Measurements from ENCODE around the gene STON2.

Gene STON2

GRCh38 chr14:81416981-81417380 is 16.9 kb upstream of the STON2 start:
- no peak overlapping the region for H3K27ac ChIP-seq (ENCODE audit: low read length)
- H3K4me1 ChIP-seq (ENCODE audit: control insufficient read depth in 1 of 2, insufficient read depth in 2 of 2, low read length in 2 of 2) = no peaks in the 10 kb centered on the region
- no peaks in the 10 kb centered on the region for H3K27me3 ChIP-seq (ENCODE audit: low read depth, low read length)

GRCh38 chr14:81416194-81416952 is 16.2 kb upstream of the STON2 start:
- Histone ChIP-seq H3K36me3 (ENCODE audit: control insufficient read depth in 1 of 2, insufficient read depth in 2 of 2, low read length in 2 of 2) (no peaks in the 10 kb centered on the region), H3K27me3 (ENCODE audit: low read depth, low read length) (no peaks in the 10 kb centered on the region), H3K4me1 (ENCODE audit: control insufficient read depth in 1 of 2, insufficient read depth in 2 of 2, low read length in 2 of 2) (no peaks in the 10 kb centered on the region), H3K4me3 (ENCODE audit: low read depth in 1 of 2, low read length in 2 of 2) (no peak overlapping the region), H3K9me3 (ENCODE audit: control insufficient read depth in 1 of 2, low read length in 2 of 2) (no peaks in the 10 kb centered on the region), H3K27ac (ENCODE audit: low read length) (no peak overlapping the region)

More at GRCh38 chr14:81416981-81417380, 16.9 kb upstream of the STON2 start:
- Histone ChIP-seq H3K36me3 (ENCODE audit: control insufficient read depth in 1 of 2, insufficient read depth in 2 of 2, low read length in 2 of 2) (no peaks in the 10 kb centered on the region), H3K9me3 (ENCODE audit: control insufficient read depth in 1 of 2, low read length in 2 of 2) (no peaks in the 10 kb centered on the region), H3K4me3 (ENCODE audit: low read depth in 1 of 2, low read length in 2 of 2) (no peak overlapping the region)

GRCh38 chr14:81415781-81416180 is 15.7 kb upstream of the STON2 start:
- Histone ChIP-seq H3K9me3 (ENCODE audit: control insufficient read depth in 1 of 2, low read length in 2 of 2) (no peaks in the 10 kb centered on the region), H3K27me3 (ENCODE audit: low read depth, low read length) (no peaks in the 10 kb centered on the region), H3K27ac (ENCODE audit: low read length) (no peak overlapping the region), H3K4me3 (ENCODE audit: low read depth in 1 of 2, low read length in 2 of 2) (no peak overlapping the region), H3K4me1 (ENCODE audit: control insufficient read depth in 1 of 2, insufficient read depth in 2 of 2, low read length in 2 of 2) (no peaks in the 10 kb centered on the region), H3K36me3 (ENCODE audit: control insufficient read depth in 1 of 2, insufficient read depth in 2 of 2, low read length in 2 of 2) (no peaks in the 10 kb centered on the region)

- Histone ChIP-seq H3K36me3 (ENCODE audit: control insufficient read depth in 1 of 2, insufficient read depth in 2 of 2, low read length in 2 of 2) (no peaks in the 10 kb centered on the region), H3K27ac (ENCODE audit: low read length) (no peak overlapping the region), H3K9me3 (ENCODE audit: control insufficient read depth in 1 of 2, low read length in 2 of 2) (no peaks in the 10 kb centered on the region), H3K27me3 (ENCODE audit: low read depth, low read length) (no peaks in the 10 kb centered on the region), H3K4me1 (ENCODE audit: control insufficient read depth in 1 of 2, insufficient read depth in 2 of 2, low read length in 2 of 2) (no peaks in the 10 kb centered on the region), H3K4me3 (ENCODE audit: low read depth in 1 of 2, low read length in 2 of 2) (no peak overlapping the region)
Observed at GRCh38 chr14:81414123-81414522, 14.0 kb upstream of the STON2 start.

- Histone ChIP-seq H3K27ac (ENCODE audit: low read length) (no peak overlapping the region), H3K9me3 (ENCODE audit: control insufficient read depth in 1 of 2, low read length in 2 of 2) (no peaks in the 10 kb centered on the region), H3K4me3 (ENCODE audit: low read depth in 1 of 2, low read length in 2 of 2) (no peak overlapping the region), H3K4me1 (ENCODE audit: control insufficient read depth in 1 of 2, insufficient read depth in 2 of 2, low read length in 2 of 2) (no peaks in the 10 kb centered on the region), H3K36me3 (ENCODE audit: control insufficient read depth in 1 of 2, insufficient read depth in 2 of 2, low read length in 2 of 2) (no peaks in the 10 kb centered on the region), H3K27me3 (ENCODE audit: low read depth, low read length) (no peaks in the 10 kb centered on the region)
Observed at GRCh38 chr14:81412779-81413178, 12.7 kb upstream of the STON2 start.

DNA sequence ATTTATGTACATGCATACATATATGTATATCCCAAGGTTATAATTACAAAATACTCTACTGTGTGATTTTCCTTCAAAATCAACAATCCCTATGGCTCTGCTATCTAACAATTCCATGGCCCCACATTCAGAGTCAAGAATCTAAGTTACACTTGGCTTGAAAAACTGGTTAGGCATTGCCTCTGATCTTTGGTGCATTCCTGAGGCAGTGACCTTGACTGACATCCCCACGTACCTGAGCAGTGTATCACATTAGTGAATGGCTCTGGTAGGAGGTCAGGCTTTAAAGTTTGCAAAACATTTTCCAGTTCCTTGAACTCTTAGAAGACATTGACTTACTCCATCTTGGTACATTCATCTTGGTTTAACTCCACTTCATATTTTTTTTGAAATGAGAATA is 8.5 kb upstream of the STON2 start:
- no peaks in the 10 kb centered on the region for H3K27me3 ChIP-seq (ENCODE audit: low read depth, low read length)
- no peaks in the 10 kb centered on the region for H3K36me3 ChIP-seq (ENCODE audit: control insufficient read depth in 1 of 2, insufficient read depth in 2 of 2, low read length in 2 of 2)
- peaks cover 0 to 3% of the 10 kb centered on the region in 2 donors for H3K9me3 ChIP-seq (ENCODE audit: control insufficient read depth in 1 of 2, low read length in 2 of 2)
- no peak overlapping the region for H3K27ac ChIP-seq (ENCODE audit: low read length)
- no peaks in the 10 kb centered on the region for H3K4me1 ChIP-seq (ENCODE audit: control insufficient read depth in 1 of 2, insufficient read depth in 2 of 2, low read length in 2 of 2)
- H3K4me3 ChIP-seq (ENCODE audit: low read depth in 1 of 2, low read length in 2 of 2) = no peak overlapping the region

GRCh38 chr14:81406863-81407262 is 6.7 kb upstream of the STON2 start:
- Histone ChIP-seq H3K36me3 (ENCODE audit: control insufficient read depth in 1 of 2, insufficient read depth in 2 of 2, low read length in 2 of 2) (no peaks in the 10 kb centered on the region), H3K27me3 (ENCODE audit: low read depth, low read length) (no peaks in the 10 kb centered on the region), H3K27ac (ENCODE audit: low read length) (no peak overlapping the region), H3K4me3 (ENCODE audit: low read depth in 1 of 2, low read length in 2 of 2) (no peak overlapping the region), H3K4me1 (ENCODE audit: control insufficient read depth in 1 of 2, insufficient read depth in 2 of 2, low read length in 2 of 2) (no peaks in the 10 kb centered on the region), H3K9me3 (ENCODE audit: control insufficient read depth in 1 of 2, low read length in 2 of 2) (peaks cover 0 to 3% of the 10 kb centered on the region in 2 donors)

- no peak overlapping the region for H3K4me3 ChIP-seq (ENCODE audit: low read depth in 1 of 2, low read length in 2 of 2)
- peaks cover 0 to 3% of the 10 kb centered on the region in 2 donors for H3K9me3 ChIP-seq (ENCODE audit: control insufficient read depth in 1 of 2, low read length in 2 of 2)
- peaks cover 0 to 4% of the 10 kb centered on the region in 2 donors for H3K36me3 ChIP-seq (ENCODE audit: control insufficient read depth in 1 of 2, insufficient read depth in 2 of 2, low read length in 2 of 2)
- H3K27me3 ChIP-seq (ENCODE audit: low read depth, low read length) = no peaks in the 10 kb centered on the region
- H3K27ac ChIP-seq (ENCODE audit: low read length) = no peak overlapping the region
- H3K4me1 ChIP-seq (ENCODE audit: control insufficient read depth in 1 of 2, insufficient read depth in 2 of 2, low read length in 2 of 2) = no peaks in the 10 kb centered on the region
Observed at GRCh38 chr14:81402123-81402495, 2.0 kb upstream of the STON2 start.

DNA sequence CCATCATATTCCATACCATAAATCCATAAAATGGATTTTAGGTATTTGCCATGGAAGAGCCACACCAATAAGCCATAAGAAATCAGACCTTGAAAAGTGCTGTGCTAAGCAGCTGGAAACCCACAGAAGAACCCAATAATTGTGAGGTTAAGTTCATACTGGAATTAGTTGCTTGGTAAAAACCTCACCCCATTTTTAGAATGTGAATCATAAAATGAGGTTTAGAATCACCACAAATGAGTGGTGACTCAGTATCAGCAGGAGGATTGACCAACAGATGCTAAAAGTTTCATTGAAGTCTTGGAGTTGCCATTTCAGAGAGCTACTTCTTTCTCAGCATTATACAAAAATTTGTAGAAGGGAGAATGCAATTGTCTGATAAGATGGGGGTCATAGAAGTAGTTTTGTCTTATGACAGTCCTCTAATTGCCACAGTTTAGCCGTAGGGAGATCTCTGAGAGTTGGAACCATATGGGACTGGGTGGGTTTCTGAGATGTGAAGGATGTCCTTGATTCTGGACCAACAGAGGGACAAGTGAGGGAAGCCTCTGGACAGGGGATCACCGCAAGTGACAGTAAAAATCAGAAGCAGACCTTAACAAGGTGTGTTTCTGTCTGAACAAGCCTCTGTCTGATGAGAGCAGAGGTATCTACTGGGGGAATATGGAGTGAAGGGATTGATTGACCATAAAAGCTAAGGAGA is 1.4 kb upstream of the STON2 start:
- Histone ChIP-seq H3K4me1 (ENCODE audit: control insufficient read depth in 1 of 2, insufficient read depth in 2 of 2, low read length in 2 of 2) (no peaks in the 10 kb centered on the region), H3K4me3 (ENCODE audit: low read depth in 1 of 2, low read length in 2 of 2) (no peak overlapping the region), H3K9me3 (ENCODE audit: control insufficient read depth in 1 of 2, low read length in 2 of 2) (peaks cover 0 to 3% of the 10 kb centered on the region in 2 donors), H3K27ac (ENCODE audit: low read length) (no peak overlapping the region), H3K36me3 (ENCODE audit: control insufficient read depth in 1 of 2, insufficient read depth in 2 of 2, low read length in 2 of 2) (peaks cover 0 to 4% of the 10 kb centered on the region in 2 donors), H3K27me3 (ENCODE audit: low read depth, low read length) (no peaks in the 10 kb centered on the region)

GRCh38 chr14:81400852-81401251 is 728 bp upstream of the STON2 start:
- no peaks in the 10 kb centered on the region for H3K27me3 ChIP-seq (ENCODE audit: low read depth, low read length)
- H3K4me1 ChIP-seq (ENCODE audit: control insufficient read depth in 1 of 2, insufficient read depth in 2 of 2, low read length in 2 of 2) = no peaks in the 10 kb centered on the region
- H3K9me3 ChIP-seq (ENCODE audit: control insufficient read depth in 1 of 2, low read length in 2 of 2) = peaks cover 0 to 3% of the 10 kb centered on the region in 2 donors
- H3K36me3 ChIP-seq (ENCODE audit: control insufficient read depth in 1 of 2, insufficient read depth in 2 of 2, low read length in 2 of 2) = peaks cover 0 to 4% of the 10 kb centered on the region in 2 donors
- H3K4me3 ChIP-seq (ENCODE audit: low read depth in 1 of 2, low read length in 2 of 2) = no peak overlapping the region
- H3K27ac ChIP-seq (ENCODE audit: low read length) = no peak overlapping the region

- Histone ChIP-seq H3K27ac (ENCODE audit: low read length) (no peak overlapping the region), H3K9me3 (ENCODE audit: control insufficient read depth in 1 of 2, low read length in 2 of 2) (peaks cover 0 to 4% of the 10 kb centered on the region in 2 donors)
Observed at GRCh38 chr14:81398196-81398891, 1.8 kb downstream of the STON2 start.

More at GRCh38 chr14:81398196-81398891, 1.8 kb downstream of the STON2 start:
- Histone ChIP-seq H3K4me1 (ENCODE audit: control insufficient read depth in 1 of 2, insufficient read depth in 2 of 2, low read length in 2 of 2) (no peaks in the 10 kb centered on the region), H3K4me3 (ENCODE audit: low read depth in 1 of 2, low read length in 2 of 2) (no peak overlapping the region), H3K27me3 (ENCODE audit: low read depth, low read length) (no peaks in the 10 kb centered on the region), H3K36me3 (ENCODE audit: control insufficient read depth in 1 of 2, insufficient read depth in 2 of 2, low read length in 2 of 2) (peaks cover 0 to 4% of the 10 kb centered on the region in 2 donors)
